RWPE1 (cell line): ENCODE results near the gene FBRSL1.
A peak's percentile ranks its signal among the peaks of the same experiment; 100 is the strongest.

Experiments used
- CTCF ChIA-PET: fragments of 350-600 bp; sonication (Branson Sonifier 250); formaldehyde crosslinking; extraction: SDS; loops from one replicate; lab custom pipeline; 2021; lab: Yijun Ruan, JAX
- POLR2A ChIA-PET: fragments of 400-600 bp; formaldehyde crosslinking; extraction: SDS; loops from one replicate; lab custom pipeline; 2020; ENCODE audit warnings: antibody characterized with exemption; ENCODE audit not compliant: low non-redundant PET; lab: Yijun Ruan, JAX
- DNase-seq: peaks from one replicate; pipeline ENCODE4 v3.0.0; 2012; ENCODE audit warnings: low spot score
- H3K27ac ChIP-seq: fragments of 450-650 bp; 2 replicates; pipeline ENCODE4 v1.5.1; 2017
- TF ChIP-seq, protein P1 (sequence below): fragments of 450-650 bp; conservative IDR thresholded peaks from 2 replicates; pipeline ENCODE4 v1.5.1; 2017; ENCODE audit warnings: low read depth, mild to moderate bottlenecking

Gene FBRSL1

DNA sequence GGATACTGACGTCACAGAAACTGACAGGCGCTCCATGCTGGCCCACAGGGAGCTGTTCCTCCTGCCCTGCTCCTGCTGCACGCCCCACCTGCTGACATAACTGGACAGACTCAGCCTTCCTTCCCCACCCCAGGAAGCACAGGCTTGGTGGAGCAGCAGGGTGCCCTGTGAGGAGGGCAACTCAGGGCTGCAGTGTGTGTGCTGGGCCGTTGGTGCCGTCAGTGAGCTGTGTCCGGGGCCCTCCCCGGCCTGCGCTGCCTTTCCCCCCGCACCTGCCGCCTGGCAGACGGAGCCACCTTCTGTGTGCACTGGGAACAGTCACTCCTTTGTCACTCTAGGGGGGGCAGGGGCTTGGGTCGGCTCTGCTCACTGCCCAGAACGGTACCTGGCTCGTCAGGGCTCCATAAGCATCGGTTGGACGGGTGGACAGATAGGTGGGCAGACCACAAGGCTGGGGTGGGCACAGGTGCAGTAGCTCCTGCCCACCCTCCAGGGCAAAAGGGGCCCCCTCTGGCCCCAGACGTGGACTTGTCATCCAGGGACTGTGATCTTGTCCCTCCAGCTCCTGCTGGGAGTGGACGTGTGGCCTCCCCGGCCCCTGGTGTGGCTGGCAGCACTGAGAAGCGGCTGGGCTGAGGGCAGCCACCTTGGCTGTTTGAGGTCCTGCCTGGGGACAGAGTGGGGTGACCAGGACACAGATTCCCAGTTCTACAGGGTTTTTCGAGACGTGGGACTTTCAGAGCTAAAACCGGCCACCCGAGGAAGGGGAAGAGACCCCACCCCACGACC lies 32.8 kb downstream of the FBRSL1 start:
- no peak for DNase-seq
- TF ChIP-seq, protein P1, sequence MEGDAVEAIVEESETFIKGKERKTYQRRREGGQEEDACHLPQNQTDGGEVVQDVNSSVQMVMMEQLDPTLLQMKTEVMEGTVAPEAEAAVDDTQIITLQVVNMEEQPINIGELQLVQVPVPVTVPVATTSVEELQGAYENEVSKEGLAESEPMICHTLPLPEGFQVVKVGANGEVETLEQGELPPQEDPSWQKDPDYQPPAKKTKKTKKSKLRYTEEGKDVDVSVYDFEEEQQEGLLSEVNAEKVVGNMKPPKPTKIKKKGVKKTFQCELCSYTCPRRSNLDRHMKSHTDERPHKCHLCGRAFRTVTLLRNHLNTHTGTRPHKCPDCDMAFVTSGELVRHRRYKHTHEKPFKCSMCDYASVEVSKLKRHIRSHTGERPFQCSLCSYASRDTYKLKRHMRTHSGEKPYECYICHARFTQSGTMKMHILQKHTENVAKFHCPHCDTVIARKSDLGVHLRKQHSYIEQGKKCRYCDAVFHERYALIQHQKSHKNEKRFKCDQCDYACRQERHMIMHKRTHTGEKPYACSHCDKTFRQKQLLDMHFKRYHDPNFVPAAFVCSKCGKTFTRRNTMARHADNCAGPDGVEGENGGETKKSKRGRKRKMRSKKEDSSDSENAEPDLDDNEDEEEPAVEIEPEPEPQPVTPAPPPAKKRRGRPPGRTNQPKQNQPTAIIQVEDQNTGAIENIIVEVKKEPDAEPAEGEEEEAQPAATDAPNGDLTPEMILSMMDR = no peak
- H3K27ac ChIP-seq = peak overlapping the region; percentile 96
- ChIA-PET CTCF (interaction anchor here (0.9 to 2.2 kb wide), 4 partner anchors 20 to 109 kb away, joined by 3 to 10 read pairs (median 4); no protein-coding TSS in a partner anchor), POLR2A (no interaction called here)

DNA sequence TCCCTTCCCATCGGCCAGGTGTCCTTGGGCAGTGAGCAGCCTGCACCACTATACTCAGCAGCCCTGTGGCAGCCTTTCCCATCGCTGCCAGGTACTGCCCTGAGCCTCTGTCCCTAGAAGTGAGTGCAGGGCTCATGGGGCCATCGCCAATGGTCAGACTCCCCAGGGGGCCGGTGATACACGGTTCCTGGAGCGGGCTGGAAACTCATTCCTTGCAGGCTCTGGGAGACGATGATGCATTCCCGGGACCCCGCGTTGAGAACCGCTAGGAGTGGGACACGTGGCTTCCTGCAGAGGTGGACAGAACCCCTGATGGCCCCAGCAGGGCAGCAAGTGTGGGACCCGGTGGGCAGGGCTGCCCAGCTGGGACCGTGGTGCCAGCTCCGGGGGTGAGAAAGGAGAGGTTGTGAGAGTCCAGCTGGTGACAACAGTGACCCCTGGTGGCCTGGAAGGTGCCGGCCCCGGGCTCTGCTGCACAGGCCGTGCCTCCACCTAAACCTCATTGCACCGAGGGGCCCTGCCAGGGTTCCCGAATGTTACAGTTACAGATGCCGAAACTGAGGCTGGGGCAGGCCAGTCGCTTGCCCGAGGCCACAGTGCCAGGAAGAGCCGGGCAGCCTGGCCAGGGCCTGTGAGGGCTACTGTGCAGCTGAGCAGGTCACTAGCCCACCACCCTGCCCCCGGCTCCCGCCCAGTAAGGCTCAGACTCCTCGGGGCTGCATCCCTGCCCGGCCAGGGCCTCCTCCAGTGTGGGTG lies 33.8 kb downstream of the FBRSL1 start:
- TF ChIP-seq, protein P1 = peak; percentile 58
- ChIA-PET POLR2A (no interaction called here), CTCF (interaction anchor here (0.6 to 2.2 kb wide), 9 partner anchors 11 to 108 kb away, joined by 3 to 10 read pairs (median 3); no protein-coding TSS in a partner anchor)
- peak; percentile 55 for DNase-seq
- peak overlapping the region; percentile 96 for H3K27ac ChIP-seq

DNA sequence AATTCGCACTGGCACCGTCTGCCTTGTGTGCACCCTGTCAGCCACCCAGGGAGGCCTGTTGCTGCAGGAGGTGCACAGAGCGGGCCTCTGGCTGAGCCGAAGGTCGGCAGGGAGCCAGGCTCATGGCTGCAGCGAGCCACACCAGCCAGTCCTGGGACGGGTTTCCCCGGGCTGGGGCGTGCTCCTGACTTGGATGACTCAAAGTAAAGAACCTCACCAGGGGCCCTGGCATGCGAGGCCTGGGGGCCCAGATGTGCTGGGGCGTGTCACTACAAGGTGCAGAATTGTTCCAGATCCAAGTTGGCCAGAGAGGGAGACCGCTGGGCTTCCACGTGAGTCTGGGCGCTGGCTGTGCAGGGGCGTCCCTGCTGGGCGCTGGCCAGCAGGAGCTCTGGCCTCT lies 34.5 kb downstream of the FBRSL1 start:
- TF ChIP-seq, protein P1 = no peak
- peak overlapping the region; percentile 96 for H3K27ac ChIP-seq
- CTCF ChIA-PET = interaction anchor here (0.6 to 2.2 kb wide), 6 partner anchors 13 to 109 kb away, joined by 3 to 10 read pairs (median 4); no protein-coding TSS in a partner anchor
- peak; percentile 97 for DNase-seq
- POLR2A ChIA-PET = no interaction called here

DNA sequence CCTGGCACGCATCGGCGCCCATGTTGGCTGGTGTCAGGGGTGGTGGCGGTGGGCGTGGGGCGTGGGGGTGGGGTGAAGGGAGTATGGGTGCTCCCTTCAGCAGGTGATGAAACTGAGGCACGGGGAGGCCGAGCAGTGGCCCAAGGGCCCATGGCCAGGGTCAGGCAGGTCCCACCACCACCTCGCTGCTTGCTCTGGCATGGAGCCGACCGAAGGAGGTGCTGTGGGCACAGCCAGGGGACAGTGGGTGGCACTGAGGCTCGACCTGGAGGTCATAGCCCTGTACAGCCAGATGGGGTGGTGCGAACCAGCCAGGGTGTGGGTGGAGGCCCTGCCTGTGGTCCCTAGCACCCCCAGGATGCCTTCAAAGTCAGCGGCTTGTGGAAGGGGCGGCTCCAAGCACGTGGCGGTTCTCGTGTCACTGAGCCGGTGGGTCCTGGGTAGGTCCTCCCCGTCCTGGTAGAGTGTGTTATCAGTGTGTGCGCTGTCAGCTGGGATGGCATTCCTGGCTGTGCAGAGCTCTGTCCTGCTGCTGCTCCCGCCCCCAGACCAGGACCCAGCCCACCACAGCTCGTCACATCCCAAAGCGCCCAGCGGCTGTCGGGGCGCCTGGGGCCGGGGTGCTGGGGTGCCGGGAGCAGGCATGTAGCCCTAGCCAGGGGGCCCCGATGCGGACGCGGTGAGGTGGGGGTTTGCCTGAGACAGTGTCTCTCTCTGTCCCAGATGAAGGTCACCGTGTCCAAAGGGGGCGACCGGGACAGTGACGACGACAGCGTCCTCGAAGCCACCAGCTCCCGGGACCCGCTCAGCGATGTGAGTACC lies 35.3 kb downstream of the FBRSL1 start:
- TF ChIP-seq, protein P1 = no peak; the same call in 1 of the 2 replicates
- H3K27ac ChIP-seq = peak overlapping the region; percentile 96
- no peak for DNase-seq
- ChIA-PET POLR2A (no interaction called here), CTCF (interaction anchor here (0.9 kb wide), 1 partner anchor 37 kb away, joined by 3 read pairs; no protein-coding TSS in a partner anchor)

DNA sequence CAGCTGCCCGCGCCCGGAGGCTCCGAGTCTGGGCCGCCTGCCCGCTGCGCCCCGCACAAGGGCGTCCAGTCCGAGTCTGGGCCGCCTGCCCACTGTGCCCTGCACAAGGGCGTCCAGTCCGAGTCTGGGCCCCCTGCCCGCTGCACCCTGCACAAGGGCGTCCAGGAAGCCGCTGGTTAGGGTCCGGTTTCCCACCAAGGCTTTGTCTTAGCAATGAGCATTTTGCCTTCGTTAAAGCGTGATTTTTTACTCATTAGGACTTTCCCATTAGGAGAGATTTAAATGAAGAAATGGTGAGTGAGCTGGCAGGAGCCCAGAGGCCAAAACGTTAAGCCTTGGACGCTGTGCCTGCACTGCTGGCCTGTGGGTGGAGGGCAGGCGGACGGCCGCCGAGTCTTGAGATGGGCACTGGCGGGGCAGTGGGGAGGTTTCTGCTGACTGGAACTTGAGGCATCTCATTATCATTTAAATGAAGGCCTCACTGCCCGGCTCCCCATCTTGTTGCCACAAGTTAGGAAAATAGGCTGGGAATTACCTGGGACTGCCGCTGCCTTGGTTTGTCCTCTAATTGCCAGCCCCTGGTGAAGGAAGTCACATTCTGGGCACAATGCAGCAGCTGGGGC lies 36.0 kb downstream of the FBRSL1 start:
- TF ChIP-seq, protein P1 = no peak
- ChIA-PET CTCF (no interaction called here), POLR2A (no interaction called here)
- peak overlapping the region; percentile 96 for H3K27ac ChIP-seq
- no peak for DNase-seq
